ENCODE results near the gene CRNN. TPM values are rescaled to one million over a fixed set of nuclear protein-coding genes. Genes with fewer than 3 reads are reported as not detected.

The CRNN gene

GRCh38 chr1:152386940-152387339 lies 27.1 kb downstream of the CRNN start:
- Histone ChIP-seq H3K36me3 (ENCODE audit: insufficient read depth, low read length) (no peaks in the 10 kb centered on the region), H3K9me3 (replicated peaks; ENCODE audit: low read length) (no peaks in the 10 kb centered on the region), H3K27me3 (ENCODE audit: control insufficient read depth, insufficient read depth, low read length) (peaks cover 3% of the 10 kb centered on the region), H3K4me2 (ENCODE audit: low read length) (no peak overlapping the region), H3K9ac (ENCODE audit: low read depth, low read length) (no peak overlapping the region), H3K4me1 (ENCODE audit: control insufficient read depth, insufficient read depth, low read length) (no peaks in the 10 kb centered on the region), H3K4me3 (ENCODE audit: low read length) (no peak overlapping the region)

GRCh38 chr1:152380932-152381331 lies 33.1 kb downstream of the CRNN start:
- H3K4me3 ChIP-seq (ENCODE audit: low read length) = no peak overlapping the region
- H3K4me2 ChIP-seq (ENCODE audit: low read length) = no peak overlapping the region
- H3K9me3 ChIP-seq (replicated peaks; ENCODE audit: low read length) = no peaks in the 10 kb centered on the region
- H3K36me3 ChIP-seq (ENCODE audit: insufficient read depth, low read length) = no peaks in the 10 kb centered on the region
- peaks cover 3% of the 10 kb centered on the region for H3K27me3 ChIP-seq (ENCODE audit: control insufficient read depth, insufficient read depth, low read length)
- no peaks in the 10 kb centered on the region for H3K4me1 ChIP-seq (ENCODE audit: control insufficient read depth, insufficient read depth, low read length)
- H3K9ac ChIP-seq (ENCODE audit: low read depth, low read length) = no peak overlapping the region

GRCh38 chr1:152374451-152374850 lies 39.6 kb downstream of the CRNN start:
- Histone ChIP-seq H3K4me2 (ENCODE audit: low read length) (no peak overlapping the region), H3K27me3 (ENCODE audit: control insufficient read depth, insufficient read depth, low read length) (no peaks in the 10 kb centered on the region), H3K4me1 (ENCODE audit: control insufficient read depth, insufficient read depth, low read length) (no peaks in the 10 kb centered on the region)

GRCh38 chr1:152372672-152373071 lies 41.4 kb downstream of the CRNN start:
- Histone ChIP-seq H3K4me1 (ENCODE audit: control insufficient read depth, insufficient read depth, low read length) (no peaks in the 10 kb centered on the region), H3K27me3 (ENCODE audit: control insufficient read depth, insufficient read depth, low read length) (no peaks in the 10 kb centered on the region), H3K4me2 (ENCODE audit: low read length) (no peak overlapping the region), H3K36me3 (ENCODE audit: insufficient read depth, low read length) (no peaks in the 10 kb centered on the region), H3K9me3 (replicated peaks; ENCODE audit: low read length) (no peaks in the 10 kb centered on the region), H3K4me3 (ENCODE audit: low read length) (no peak overlapping the region), H3K9ac (ENCODE audit: low read depth, low read length) (no peak overlapping the region)

More at GRCh38 chr1:152374451-152374850, 39.6 kb downstream of the CRNN start:
- H3K36me3 ChIP-seq (ENCODE audit: insufficient read depth, low read length) = no peaks in the 10 kb centered on the region
- H3K4me3 ChIP-seq (ENCODE audit: low read length) = no peak overlapping the region
- no peaks in the 10 kb centered on the region for H3K9me3 ChIP-seq (replicated peaks; ENCODE audit: low read length)
- no peak overlapping the region for H3K9ac ChIP-seq (ENCODE audit: low read depth, low read length)

GRCh38 chr1:152367436-152367835 lies 46.6 kb downstream of the CRNN start:
- Histone ChIP-seq H3K4me2 (ENCODE audit: low read length) (no peak overlapping the region), H3K36me3 (ENCODE audit: insufficient read depth, low read length) (no peaks in the 10 kb centered on the region), H3K9me3 (replicated peaks; ENCODE audit: low read length) (no peaks in the 10 kb centered on the region), H3K4me1 (ENCODE audit: control insufficient read depth, insufficient read depth, low read length) (no peaks in the 10 kb centered on the region), H3K9ac (ENCODE audit: low read depth, low read length) (no peak overlapping the region), H3K4me3 (ENCODE audit: low read length) (no peak overlapping the region), H3K27me3 (ENCODE audit: control insufficient read depth, insufficient read depth, low read length) (no peaks in the 10 kb centered on the region)

GRCh38 chr1:152359906-152360305 lies 54.2 kb downstream of the CRNN start, which contains the start of gene FLG2:
Gene FLG2, minus strand, starts transcription at chr1:152360006. Its CDS starts 1,122 bp downstream, at chr1:152358884.
- Histone ChIP-seq H3K9me3 (replicated peaks; ENCODE audit: low read length) (no peaks in the 10 kb centered on the region), H3K4me2 (ENCODE audit: low read length) (no peak within 1 kb of the TSS), H3K4me1 (ENCODE audit: control insufficient read depth, insufficient read depth, low read length) (no peaks in the 10 kb centered on the region), H3K9ac (ENCODE audit: low read depth, low read length) (no peak within 1 kb of the TSS), H3K36me3 (ENCODE audit: insufficient read depth, low read length) (no peaks in the 10 kb centered on the region), H3K4me3 (ENCODE audit: low read length) (no peak within 1 kb of the TSS), H3K27me3 (ENCODE audit: control insufficient read depth, insufficient read depth, low read length) (no peaks in the 10 kb centered on the region)

Small RNA genes within 50 kb of the gene (small RNA-seq; reads per million reads assigned to genes)
- not detected for gene HMGN3P1
